Measurements from ENCODE around the gene INPP5D. TPM values are rescaled to one million over a fixed set of nuclear protein-coding genes. Genes with fewer than 3 reads are reported as not detected.

INPP5D gene
- total RNA-seq, 4 donors from 2014 or later, result 7.8 to 40.4 (median 26.1) TPM

- Histone ChIP-seq H3K9me3 (no peaks in the 10 kb centered on the region), H3K4me3 (no peak overlapping the region), H3K27ac (no peak overlapping the region), H3K36me3 (no peaks in the 10 kb centered on the region), H3K4me1 (no peaks in the 10 kb centered on the region), H3K27me3 (no peaks in the 10 kb centered on the region)
- no peak for DNase-seq
- TF ChIP-seq POLR2A (IDR thresholded peaks at IDR 0.05) (no peak), POLR2AphosphoS5 (IDR thresholded peaks at IDR 0.05) (no peak), EP300 (IDR thresholded peaks at IDR 0.05; ENCODE audit: low read depth) (no peak)
- TF ChIP-seq, protein P1, sequence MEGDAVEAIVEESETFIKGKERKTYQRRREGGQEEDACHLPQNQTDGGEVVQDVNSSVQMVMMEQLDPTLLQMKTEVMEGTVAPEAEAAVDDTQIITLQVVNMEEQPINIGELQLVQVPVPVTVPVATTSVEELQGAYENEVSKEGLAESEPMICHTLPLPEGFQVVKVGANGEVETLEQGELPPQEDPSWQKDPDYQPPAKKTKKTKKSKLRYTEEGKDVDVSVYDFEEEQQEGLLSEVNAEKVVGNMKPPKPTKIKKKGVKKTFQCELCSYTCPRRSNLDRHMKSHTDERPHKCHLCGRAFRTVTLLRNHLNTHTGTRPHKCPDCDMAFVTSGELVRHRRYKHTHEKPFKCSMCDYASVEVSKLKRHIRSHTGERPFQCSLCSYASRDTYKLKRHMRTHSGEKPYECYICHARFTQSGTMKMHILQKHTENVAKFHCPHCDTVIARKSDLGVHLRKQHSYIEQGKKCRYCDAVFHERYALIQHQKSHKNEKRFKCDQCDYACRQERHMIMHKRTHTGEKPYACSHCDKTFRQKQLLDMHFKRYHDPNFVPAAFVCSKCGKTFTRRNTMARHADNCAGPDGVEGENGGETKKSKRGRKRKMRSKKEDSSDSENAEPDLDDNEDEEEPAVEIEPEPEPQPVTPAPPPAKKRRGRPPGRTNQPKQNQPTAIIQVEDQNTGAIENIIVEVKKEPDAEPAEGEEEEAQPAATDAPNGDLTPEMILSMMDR (IDR thresholded peaks at IDR 0.05), result no peak
- intact Hi-C loops (cut with DNase I; ENCODE audit: low total_unique reads), result no loop called here
- in situ Hi-C loops (cut with MboI; ENCODE audit: low pct_ligation_motif_present in 1 of 4, low pct_unique_long_range_greater_than_20kb in 1 of 4, low sequenced_read_pairs in 3 of 4), result no loop called here
- WGBS, 2 donors (ENCODE audit: low coverage in 1 of 2), result 57 to 62% methylated on average over 1 to 4 of the region's 4 CpGs
These were observed 52.2 kb downstream of the INPP5D start for GRCh38 chr2:233112329-233112728.

- Histone ChIP-seq H3K27ac (no peak overlapping the region), H3K9me3 (no peaks in the 10 kb centered on the region), H3K36me3 (no peaks in the 10 kb centered on the region), H3K4me3 (no peak overlapping the region), H3K27me3 (no peaks in the 10 kb centered on the region), H3K4me1 (no peaks in the 10 kb centered on the region)
- intact Hi-C loops (cut with DNase I; ENCODE audit: low total_unique reads) (no loop called here), in situ Hi-C loops (cut with MboI; ENCODE audit: low pct_ligation_motif_present in 1 of 4, low pct_unique_long_range_greater_than_20kb in 1 of 4, low sequenced_read_pairs in 3 of 4) (no loop called here)
- no peak for DNase-seq
- WGBS, 2 donors (ENCODE audit: low coverage in 1 of 2), result 40 to 82% methylated on average over 1 to 6 of the region's 6 CpGs
- TF ChIP-seq EP300 (IDR thresholded peaks at IDR 0.05; ENCODE audit: low read depth), result no peak
- TF ChIP-seq, protein P1 (IDR thresholded peaks at IDR 0.05), result no peak
- no peak for TF ChIP-seq POLR2A (IDR thresholded peaks at IDR 0.05)
- TF ChIP-seq POLR2AphosphoS5 (IDR thresholded peaks at IDR 0.05), result no peak
These were observed 52.8 kb downstream of the INPP5D start for GRCh38 chr2:233112776-233113452.

- no peaks in the 10 kb centered on the region for H3K4me1 ChIP-seq
- no peaks in the 10 kb centered on the region for H3K27me3 ChIP-seq
- no peak overlapping the region for H3K27ac ChIP-seq
- no peaks in the 10 kb centered on the region for H3K9me3 ChIP-seq
- intact Hi-C loops (cut with DNase I; ENCODE audit: low total_unique reads), result no loop called here
- 75 to 78% methylated on average over 4 to 10 of the region's 11 CpGs for WGBS, 2 donors (ENCODE audit: low coverage in 1 of 2)
- DNase-seq, result no peak
- H3K36me3 ChIP-seq, result no peaks in the 10 kb centered on the region
- no peak overlapping the region for H3K4me3 ChIP-seq
- in situ Hi-C loops (cut with MboI; ENCODE audit: low pct_ligation_motif_present in 1 of 4, low pct_unique_long_range_greater_than_20kb in 1 of 4, low sequenced_read_pairs in 3 of 4), result no loop called here
- TF ChIP-seq POLR2A (IDR thresholded peaks at IDR 0.05) (no peak), POLR2AphosphoS5 (IDR thresholded peaks at IDR 0.05) (no peak), EP300 (IDR thresholded peaks at IDR 0.05; ENCODE audit: low read depth) (no peak)
- TF ChIP-seq, protein P1 (IDR thresholded peaks at IDR 0.05), result no peak
These were observed 54.3 kb downstream of the INPP5D start for GRCh38 chr2:233114421-233114861.

DNA sequence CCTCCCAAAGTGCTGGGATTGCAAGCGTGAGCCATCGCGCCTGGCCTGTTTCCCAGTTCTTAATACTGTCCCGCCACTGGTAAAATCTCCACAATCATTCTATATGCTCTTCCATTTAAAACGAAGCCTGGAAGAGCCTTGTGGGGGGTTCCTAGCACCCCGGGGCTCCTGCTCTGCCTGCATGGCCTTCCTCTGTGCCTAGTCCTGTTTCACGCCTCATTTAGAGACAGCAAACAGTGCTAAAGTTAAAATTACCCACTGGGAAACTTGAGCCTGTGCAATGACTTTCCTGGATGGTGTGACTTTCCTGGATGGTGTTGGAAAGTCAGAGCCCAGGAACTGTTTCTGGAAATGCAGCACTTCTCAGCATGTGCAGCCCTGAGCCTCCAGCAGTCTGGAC lies 55.0 kb downstream of the INPP5D start:
- TF ChIP-seq POLR2A (IDR thresholded peaks at IDR 0.05), result no peak
- TF ChIP-seq, protein P1 (IDR thresholded peaks at IDR 0.05), result no peak
- TF ChIP-seq EP300 (IDR thresholded peaks at IDR 0.05; ENCODE audit: low read depth), result no peak
- no peak for TF ChIP-seq POLR2AphosphoS5 (IDR thresholded peaks at IDR 0.05)
- WGBS, 2 donors (ENCODE audit: low coverage in 1 of 2), result 80 to 82% methylated on average over 6 to 7 of the region's 7 CpGs
- no peaks in the 10 kb centered on the region for H3K4me1 ChIP-seq
- DNase-seq, result no peak
- H3K9me3 ChIP-seq, result no peaks in the 10 kb centered on the region
- no peaks in the 10 kb centered on the region for H3K36me3 ChIP-seq
- in situ Hi-C loops (cut with MboI; ENCODE audit: low pct_ligation_motif_present in 1 of 4, low pct_unique_long_range_greater_than_20kb in 1 of 4, low sequenced_read_pairs in 3 of 4) (no loop called here), intact Hi-C loops (cut with DNase I; ENCODE audit: low total_unique reads) (no loop called here)
- no peak overlapping the region for H3K27ac ChIP-seq
- no peaks in the 10 kb centered on the region for H3K27me3 ChIP-seq
- H3K4me3 ChIP-seq, result no peak overlapping the region

Measured in transverse colon (tissue), 4 donors.